Stimulated activated CD8-positive, alpha-beta memory T cell treated with anti-CD3 and anti-CD28 coated beads, Interleukin-7, amount 100 ng/mL, for 48 hours (primary cell): Measurements from ENCODE around the gene AAGAB.
"Not testable (repeated sequence)": the region's sequence is repeated elsewhere in the genome, so short reads cannot be mapped to it uniquely, and the experiment has no call there.

Experiments used
- DNase-seq, 2 donors: peaks; one replicate each; pipeline ENCODE4 v3.0.0-alpha.2; 2020; ENCODE audit warnings: low read depth in 1 of 2; ENCODE audit errors: extremely low read depth in 1 of 2

The AAGAB gene

GRCh38 chr15:67154249-67154648 is 100.2 kb downstream of the AAGAB start:
- no peak for DNase-seq

DNA sequence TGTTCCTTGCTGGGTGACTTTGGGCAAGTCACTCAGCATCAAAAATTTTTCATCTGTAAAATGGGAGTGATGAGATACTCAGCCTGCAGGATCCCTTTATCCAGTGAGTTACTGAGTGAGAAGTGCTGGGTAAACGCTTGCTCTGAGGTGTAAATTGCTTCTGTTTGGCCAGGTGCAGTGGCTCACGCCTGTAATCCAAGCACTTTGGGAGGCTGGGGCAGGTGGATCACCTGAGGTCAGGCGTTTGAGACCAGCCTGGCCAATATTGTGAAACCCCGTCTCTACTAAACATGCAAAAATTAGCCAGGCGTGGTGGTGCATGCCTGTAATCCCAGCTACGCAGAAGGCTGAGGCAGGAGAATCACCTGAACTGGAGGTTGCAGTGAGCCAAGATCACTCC is 101.4 kb downstream of the AAGAB start:
- DNase-seq, result not testable (repeated sequence)

- no peak for DNase-seq
These were observed 102.0 kb downstream of the AAGAB start for GRCh38 chr15:67152429-67152828.
